IgD-negative memory B cell (primary cell): ENCODE results near the gene MAPRE3. TPM values are rescaled to one million over a fixed set of nuclear protein-coding genes. Genes with fewer than 3 reads are reported as not detected.
A peak's percentile ranks its signal among the peaks of the same experiment; 100 is the strongest.

Experiments
- H3K27ac Mint-ChIP-seq, 3 donors: one replicate each; pipeline ENCODE4 v1.8.0; 2020 to 2022; ENCODE audit warnings: mild to moderate bottlenecking in 3 of 3, mixed read lengths in 3 of 3, moderate library complexity in 1 of 3
- H3K27me3 Mint-ChIP-seq: one replicate; pipeline ENCODE4 v1.8.0; 2021; ENCODE audit warnings: mixed read lengths
- H3K36me3 Mint-ChIP-seq: one replicate; pipeline ENCODE4 v1.8.0; 2020; ENCODE audit warnings: mild to moderate bottlenecking, mixed read lengths
- H3K4me1 Mint-ChIP-seq, 3 donors: one replicate each; pipeline ENCODE4 v1.8.0; 2020 to 2022; ENCODE audit warnings: mixed read lengths in 3 of 3, mild to moderate bottlenecking in 1 of 3
- H3K4me3 Mint-ChIP-seq, 4 donors: one replicate each; pipeline ENCODE4 v1.8.0; 2020 to 2022; ENCODE audit warnings: mild to moderate bottlenecking in 4 of 4, mixed read lengths in 4 of 4, moderate library complexity in 3 of 4
- H3K9me3 Mint-ChIP-seq, 3 donors: one replicate each; pipeline ENCODE4 v1.8.0; 2020 to 2021; ENCODE audit warnings: mixed read lengths in 3 of 3, mild to moderate bottlenecking in 1 of 3
- polyA plus RNA-seq: library from polyadenylated mRNA; unstranded; fragments of 300-500 nt; fragmentation: Illumina TruSeq; gene quantifications from one replicate; pipeline ENCODE4 v1.2.3, GENCODE V29; 2021

MAPRE3 gene
- polyA plus RNA-seq, 1 donor from 2014 or later, result 2.4 TPM

DNA sequence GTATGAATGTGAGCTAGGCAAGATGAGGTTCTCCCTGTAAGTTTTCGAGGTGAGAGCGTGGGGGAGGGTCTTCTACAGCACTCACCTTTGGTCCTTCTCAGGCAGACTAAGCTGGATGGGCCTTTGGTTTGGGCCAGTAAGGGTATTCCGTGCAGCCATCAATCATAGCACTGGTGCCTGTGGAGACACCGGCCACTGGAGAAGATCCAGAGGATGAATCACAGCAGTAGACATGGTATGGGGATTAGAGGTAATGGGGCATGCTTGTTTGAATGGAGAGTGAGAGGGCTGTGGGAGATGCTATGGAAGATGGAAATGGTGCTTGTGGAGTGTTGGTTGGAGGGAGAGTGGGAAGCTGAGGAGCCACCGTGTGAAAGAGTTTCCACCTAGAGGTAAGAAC is 16.1 kb downstream of the MAPRE3 start:
- H3K36me3 Mint-ChIP-seq, result peaks cover 3% of the 10 kb centered on the region
- no peaks in the 10 kb centered on the region for H3K9me3 Mint-ChIP-seq
- H3K4me1 Mint-ChIP-seq, result peaks cover 0 to 2% (median 0%) of the 10 kb centered on the region in 3 donors
- H3K27ac Mint-ChIP-seq, result no peak overlapping the region
- no peaks in the 10 kb centered on the region for H3K27me3 Mint-ChIP-seq
- H3K4me3 Mint-ChIP-seq, result no peak overlapping the region

DNA sequence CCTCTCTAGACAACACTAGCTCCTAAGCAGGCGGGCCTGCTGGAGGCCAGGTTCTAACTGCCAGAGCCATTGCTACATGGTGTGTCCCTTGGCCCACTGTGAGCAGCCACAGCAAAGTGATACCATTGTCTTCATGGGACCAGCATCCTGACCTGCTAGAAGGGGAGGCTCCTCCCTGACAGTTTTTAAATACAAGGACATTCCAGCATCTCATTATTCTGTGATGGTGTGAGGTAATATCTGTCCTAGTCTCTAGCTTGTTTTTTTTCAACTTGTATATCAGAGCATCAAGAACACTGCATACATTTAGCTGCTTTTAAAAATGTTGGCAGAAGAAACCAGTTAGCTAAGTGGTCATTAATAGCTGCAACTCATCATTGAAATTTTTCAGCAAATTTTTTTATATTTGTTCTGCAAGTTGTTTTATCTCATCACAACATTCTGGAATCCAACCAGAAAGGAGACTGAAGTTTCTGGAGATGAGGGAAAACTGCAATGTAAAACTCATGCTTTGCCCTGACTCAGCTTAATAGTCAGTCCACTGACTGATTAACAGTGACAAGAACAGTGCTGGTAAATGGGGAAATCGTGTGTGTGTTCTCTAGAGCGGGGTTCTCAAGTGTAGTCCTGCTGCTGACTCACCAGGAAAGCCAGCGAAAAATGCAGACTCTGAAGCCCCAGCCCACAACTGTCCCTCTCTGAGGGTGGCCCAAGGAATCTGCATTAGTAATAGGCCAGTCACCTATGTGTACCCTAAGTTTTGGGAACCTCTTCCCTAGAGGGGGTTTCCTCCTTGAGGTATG is 17.8 kb downstream of the MAPRE3 start:
- H3K4me1 Mint-ChIP-seq, result no peaks in the 10 kb centered on the region
- no peaks in the 10 kb centered on the region for H3K27me3 Mint-ChIP-seq
- H3K4me3 Mint-ChIP-seq, result no peak overlapping the region
- H3K9me3 Mint-ChIP-seq, result no peaks in the 10 kb centered on the region
- H3K36me3 Mint-ChIP-seq, result peaks cover 3% of the 10 kb centered on the region
- no peak overlapping the region for H3K27ac Mint-ChIP-seq

DNA sequence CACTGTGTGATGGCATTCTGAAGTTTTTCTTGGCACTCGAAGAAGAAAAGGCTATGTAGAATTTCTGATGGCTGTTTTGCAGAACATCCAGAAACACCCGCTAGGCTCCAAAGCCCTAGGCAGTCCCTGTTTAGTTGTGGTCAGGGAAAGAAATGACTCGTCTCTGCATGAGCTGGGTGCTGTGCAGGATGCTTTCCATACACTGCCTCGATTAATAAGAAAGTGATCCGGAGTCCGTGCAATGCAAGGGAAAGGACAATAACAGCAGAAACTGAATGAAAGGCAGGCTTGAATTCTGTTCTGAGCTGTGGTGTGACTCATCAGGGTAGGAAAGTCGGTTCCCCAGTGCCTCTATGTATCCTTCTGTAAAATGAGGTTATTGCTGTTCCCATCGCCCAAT is 18.7 kb downstream of the MAPRE3 start:
- Mint-ChIP-seq H3K36me3 (peaks cover 3% of the 10 kb centered on the region), H3K4me3 (no peak overlapping the region), H3K27me3 (no peaks in the 10 kb centered on the region), H3K4me1 (no peaks in the 10 kb centered on the region), H3K27ac (peak overlapping the region in 1 of 3 donors; percentile 43), H3K9me3 (no peaks in the 10 kb centered on the region)

DNA sequence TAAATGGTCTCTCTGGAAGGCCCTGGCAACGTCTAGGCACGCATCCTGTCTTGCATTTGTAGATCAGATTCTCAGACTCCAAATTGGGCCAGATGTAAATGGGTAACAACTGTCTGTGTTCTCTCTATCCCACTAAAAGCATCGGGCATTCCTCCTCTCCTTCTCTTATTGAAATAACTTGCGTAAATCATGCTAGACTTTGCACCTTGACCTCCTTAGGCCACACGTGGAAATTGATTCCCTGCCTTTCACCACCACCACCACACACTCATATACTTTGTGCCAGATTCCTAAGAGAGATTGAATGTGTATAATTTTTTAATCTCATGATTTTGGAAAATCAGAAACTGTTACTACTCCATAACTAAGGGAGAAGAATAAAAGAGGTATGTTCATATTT is 21.3 kb downstream of the MAPRE3 start:
- Mint-ChIP-seq H3K36me3 (peaks cover 3% of the 10 kb centered on the region), H3K27ac (no peak overlapping the region), H3K4me3 (no peak overlapping the region), H3K9me3 (no peaks in the 10 kb centered on the region), H3K4me1 (no peaks in the 10 kb centered on the region), H3K27me3 (no peaks in the 10 kb centered on the region)

DNA sequence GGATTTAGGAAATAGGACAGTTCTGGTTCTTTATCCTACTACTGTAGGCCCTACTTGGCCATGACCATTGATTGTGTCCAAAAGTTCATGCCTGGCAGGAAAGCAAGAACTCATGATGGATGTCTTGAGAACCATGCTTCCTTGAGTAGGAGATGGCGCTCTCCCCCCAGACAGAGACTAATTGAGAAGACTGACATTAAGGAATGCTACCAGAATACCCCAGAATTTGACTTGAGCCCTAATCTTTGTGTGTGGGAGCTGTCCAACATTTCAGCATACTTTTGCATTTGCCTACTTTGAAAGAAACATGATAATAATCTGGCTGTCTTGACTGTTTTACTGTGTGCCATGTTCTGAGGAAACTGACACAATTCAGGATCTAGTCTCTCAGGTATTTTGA is 23.3 kb downstream of the MAPRE3 start:
- Mint-ChIP-seq H3K4me1 (no peaks in the 10 kb centered on the region), H3K9me3 (no peaks in the 10 kb centered on the region), H3K4me3 (no peak overlapping the region), H3K27me3 (no peaks in the 10 kb centered on the region), H3K27ac (no peak overlapping the region), H3K36me3 (no peaks in the 10 kb centered on the region)

DNA sequence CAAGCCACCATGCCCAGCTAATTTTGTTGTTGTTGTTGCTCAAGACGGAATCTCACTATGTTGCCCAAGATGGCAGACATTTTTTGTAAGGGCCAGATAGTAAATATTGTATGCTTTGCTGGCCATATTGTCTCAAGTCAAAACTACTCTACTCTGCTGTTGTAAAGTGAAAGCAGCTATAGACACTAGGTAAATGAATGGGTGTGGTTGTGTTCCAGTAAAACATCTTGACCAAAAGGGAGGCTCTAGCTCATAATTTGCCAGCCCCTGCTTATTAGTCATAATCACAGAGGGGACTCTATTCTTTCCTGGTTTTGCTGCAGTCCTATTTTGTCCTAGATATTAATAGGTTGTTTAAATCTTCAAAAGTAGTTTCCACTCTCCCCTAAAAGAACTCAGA is 24.5 kb downstream of the MAPRE3 start:
- Mint-ChIP-seq H3K4me3 (no peak overlapping the region), H3K9me3 (no peaks in the 10 kb centered on the region), H3K27ac (no peak overlapping the region), H3K36me3 (no peaks in the 10 kb centered on the region), H3K4me1 (peaks cover 0 to 2% (median 0%) of the 10 kb centered on the region in 3 donors), H3K27me3 (no peaks in the 10 kb centered on the region)

DNA sequence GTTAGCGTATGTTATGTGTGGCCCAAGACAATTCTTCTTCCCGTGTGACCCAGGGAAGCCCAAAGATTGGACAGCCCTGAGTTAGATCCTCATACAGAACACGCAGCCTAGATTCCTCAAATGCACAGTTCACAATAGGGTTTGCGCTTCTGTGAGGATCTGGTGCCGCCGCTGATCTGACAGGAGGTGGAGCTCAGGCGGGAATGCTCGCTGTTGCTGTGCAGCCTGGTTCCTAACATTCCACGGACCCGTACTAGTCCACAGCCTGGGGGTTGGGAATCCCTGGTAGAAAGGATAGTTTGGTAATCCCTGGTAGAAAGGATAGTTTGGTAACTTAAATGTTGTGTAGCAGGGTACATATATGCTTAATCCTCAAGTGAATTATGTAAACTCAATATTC is 27.0 kb downstream of the MAPRE3 start:
- peak overlapping the region in 1 of 3 donors; percentile 17 for H3K27ac Mint-ChIP-seq
- H3K4me1 Mint-ChIP-seq, result peaks cover 0 to 3% (median 1%) of the 10 kb centered on the region in 3 donors

DNA sequence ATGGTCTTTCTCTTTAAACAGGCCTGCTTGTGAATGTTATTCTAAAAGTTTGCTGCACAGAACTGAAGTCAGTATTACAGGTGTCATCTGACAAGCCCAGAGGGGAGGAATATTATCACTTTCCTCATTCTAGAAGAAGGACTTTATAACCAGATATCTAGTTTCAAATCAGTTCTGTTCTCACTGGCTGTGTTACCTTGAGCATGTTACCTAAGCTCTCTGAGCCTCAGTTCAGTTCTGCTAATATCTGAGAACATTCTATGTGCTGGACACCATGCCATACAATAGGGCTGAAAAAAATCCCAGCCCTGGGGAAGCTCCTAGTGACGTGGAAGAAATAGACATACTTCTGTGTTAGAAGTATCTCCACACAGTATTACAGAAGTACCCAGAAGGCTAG is 27.9 kb downstream of the MAPRE3 start:
- H3K9me3 Mint-ChIP-seq, result no peaks in the 10 kb centered on the region
- peaks cover 2% of the 10 kb centered on the region for H3K36me3 Mint-ChIP-seq
- H3K27ac Mint-ChIP-seq, result no peak overlapping the region
- peaks cover 0 to 3% (median 1%) of the 10 kb centered on the region in 3 donors for H3K4me1 Mint-ChIP-seq
- no peaks in the 10 kb centered on the region for H3K27me3 Mint-ChIP-seq
- H3K4me3 Mint-ChIP-seq, result no peak overlapping the region

More for the DNA sequence above, 27.0 kb downstream of the MAPRE3 start:
- Mint-ChIP-seq H3K27me3 (no peaks in the 10 kb centered on the region), H3K9me3 (no peaks in the 10 kb centered on the region), H3K4me3 (no peak overlapping the region), H3K36me3 (peaks cover 2% of the 10 kb centered on the region)

DNA sequence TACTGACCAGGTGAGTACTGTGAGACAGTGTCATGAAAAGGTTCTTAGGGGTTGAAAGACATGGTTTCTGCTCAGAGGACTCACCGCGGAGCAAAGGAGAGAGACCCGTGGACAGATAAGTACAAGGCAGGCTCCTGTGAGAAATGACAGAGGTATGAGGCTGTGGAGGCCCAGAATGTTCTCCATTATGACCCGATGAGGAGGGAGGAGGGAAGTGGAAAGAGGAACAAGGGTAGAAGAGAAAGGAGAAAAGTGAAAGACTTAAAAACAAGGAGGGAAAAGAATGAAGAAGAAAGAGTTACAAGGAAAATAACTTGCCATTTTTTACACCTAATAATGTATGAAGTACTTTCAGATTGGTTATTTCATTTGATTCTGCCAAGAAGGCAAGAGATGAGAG is 29.8 kb downstream of the MAPRE3 start:
- Mint-ChIP-seq H3K36me3 (peaks cover 2% of the 10 kb centered on the region), H3K27ac (no peak overlapping the region), H3K9me3 (no peaks in the 10 kb centered on the region), H3K27me3 (peaks cover 2% of the 10 kb centered on the region), H3K4me1 (peaks cover 0 to 3% (median 1%) of the 10 kb centered on the region in 3 donors), H3K4me3 (no peak overlapping the region)

DNA sequence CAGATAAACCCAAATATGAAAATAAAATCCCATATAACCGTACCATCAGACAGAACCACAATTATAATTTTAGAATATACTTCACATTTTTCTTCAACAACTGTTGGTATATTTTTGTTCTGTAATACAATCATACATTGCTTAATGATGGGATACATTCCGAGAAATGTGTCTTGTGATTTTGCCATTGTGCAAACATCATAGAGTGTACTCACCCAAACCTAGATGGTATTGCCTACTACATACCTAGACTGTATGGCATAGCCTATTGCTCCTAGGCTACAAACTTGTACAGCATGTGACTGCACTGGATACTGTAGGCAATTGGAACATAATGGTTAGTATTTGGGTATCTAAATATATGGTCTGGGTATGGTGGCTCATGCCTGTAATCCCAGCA is 30.6 kb downstream of the MAPRE3 start:
- H3K27me3 Mint-ChIP-seq, result peaks cover 2% of the 10 kb centered on the region
- peaks cover 0 to 3% (median 1%) of the 10 kb centered on the region in 3 donors for H3K4me1 Mint-ChIP-seq
- no peaks in the 10 kb centered on the region for H3K9me3 Mint-ChIP-seq
- H3K36me3 Mint-ChIP-seq, result peaks cover 2% of the 10 kb centered on the region
- H3K27ac Mint-ChIP-seq, result no peak overlapping the region
- H3K4me3 Mint-ChIP-seq, result no peak overlapping the region

DNA sequence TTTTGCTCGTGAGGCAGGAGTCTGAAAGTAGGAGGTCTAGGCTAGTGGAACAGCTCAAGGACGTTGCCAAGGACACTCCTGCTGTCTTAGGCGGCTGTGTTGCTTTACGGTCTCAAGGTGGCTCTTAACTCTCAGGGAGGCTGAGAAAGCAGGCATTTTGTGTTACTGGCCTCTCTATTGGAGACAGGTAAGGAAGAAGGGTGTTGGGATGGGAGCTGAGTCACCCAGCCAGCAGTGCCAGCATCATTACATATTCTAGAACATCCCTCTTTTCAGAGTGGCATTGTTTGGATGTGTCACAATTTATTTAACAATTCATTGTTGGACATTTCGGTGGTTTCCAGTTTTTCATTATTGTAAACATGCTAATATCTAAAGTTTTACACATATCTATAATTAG is 31.5 kb downstream of the MAPRE3 start:
- Mint-ChIP-seq H3K4me3 (no peak overlapping the region), H3K36me3 (peaks cover 5% of the 10 kb centered on the region), H3K27ac (no peak overlapping the region), H3K27me3 (peaks cover 2% of the 10 kb centered on the region), H3K4me1 (peaks cover 0 to 3% (median 1%) of the 10 kb centered on the region in 3 donors), H3K9me3 (no peaks in the 10 kb centered on the region)

DNA sequence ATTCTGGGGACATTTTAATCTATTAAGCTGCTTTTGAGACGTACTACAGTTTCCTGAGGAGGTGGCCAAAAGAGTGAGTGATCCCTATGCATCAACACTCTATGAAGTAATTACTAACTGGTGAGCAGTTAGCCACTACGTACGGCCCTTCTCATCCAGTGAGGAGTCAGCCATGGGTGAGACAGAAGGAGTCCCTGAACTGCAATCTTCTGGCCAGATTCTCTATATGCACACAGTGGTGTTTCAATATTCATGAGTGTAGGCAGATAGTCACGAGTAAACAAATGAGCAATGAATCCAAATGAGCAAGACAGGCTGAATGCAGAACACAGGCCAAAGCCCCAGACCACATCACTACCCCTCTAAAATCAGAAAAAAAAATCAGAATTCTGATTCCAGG is 32.6 kb downstream of the MAPRE3 start:
- peaks cover 5% of the 10 kb centered on the region for H3K36me3 Mint-ChIP-seq
- peaks cover 0 to 3% (median 1%) of the 10 kb centered on the region in 3 donors for H3K4me1 Mint-ChIP-seq

DNA sequence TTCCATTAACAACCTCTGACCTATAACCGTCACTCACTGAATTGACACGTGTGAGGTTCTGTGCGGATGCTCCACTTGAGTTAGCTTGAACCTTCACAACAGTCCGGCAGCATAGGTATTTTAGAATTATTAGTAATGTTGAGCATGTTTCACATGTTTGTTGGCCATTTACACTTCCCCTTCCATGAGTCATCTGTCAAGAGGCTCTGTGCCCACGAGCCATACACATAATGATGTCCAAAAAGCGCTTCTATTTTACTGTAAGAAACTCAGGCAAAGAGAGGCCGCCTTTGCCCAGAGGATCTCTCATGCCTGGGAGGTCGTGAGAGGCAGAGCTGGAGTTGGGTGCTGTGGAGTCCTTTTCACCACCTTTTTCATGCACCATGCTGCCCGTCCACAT is 33.4 kb downstream of the MAPRE3 start:
- peaks cover 0 to 3% (median 1%) of the 10 kb centered on the region in 3 donors for H3K4me1 Mint-ChIP-seq
- H3K4me3 Mint-ChIP-seq, result no peak overlapping the region
- H3K27me3 Mint-ChIP-seq, result peaks cover 2% of the 10 kb centered on the region

More for the DNA sequence above, 32.6 kb downstream of the MAPRE3 start:
- Mint-ChIP-seq H3K27me3 (peaks cover 2% of the 10 kb centered on the region), H3K27ac (peak overlapping the region in 1 of 3 donors; percentile 25), H3K9me3 (no peaks in the 10 kb centered on the region), H3K4me3 (no peak overlapping the region)

DNA sequence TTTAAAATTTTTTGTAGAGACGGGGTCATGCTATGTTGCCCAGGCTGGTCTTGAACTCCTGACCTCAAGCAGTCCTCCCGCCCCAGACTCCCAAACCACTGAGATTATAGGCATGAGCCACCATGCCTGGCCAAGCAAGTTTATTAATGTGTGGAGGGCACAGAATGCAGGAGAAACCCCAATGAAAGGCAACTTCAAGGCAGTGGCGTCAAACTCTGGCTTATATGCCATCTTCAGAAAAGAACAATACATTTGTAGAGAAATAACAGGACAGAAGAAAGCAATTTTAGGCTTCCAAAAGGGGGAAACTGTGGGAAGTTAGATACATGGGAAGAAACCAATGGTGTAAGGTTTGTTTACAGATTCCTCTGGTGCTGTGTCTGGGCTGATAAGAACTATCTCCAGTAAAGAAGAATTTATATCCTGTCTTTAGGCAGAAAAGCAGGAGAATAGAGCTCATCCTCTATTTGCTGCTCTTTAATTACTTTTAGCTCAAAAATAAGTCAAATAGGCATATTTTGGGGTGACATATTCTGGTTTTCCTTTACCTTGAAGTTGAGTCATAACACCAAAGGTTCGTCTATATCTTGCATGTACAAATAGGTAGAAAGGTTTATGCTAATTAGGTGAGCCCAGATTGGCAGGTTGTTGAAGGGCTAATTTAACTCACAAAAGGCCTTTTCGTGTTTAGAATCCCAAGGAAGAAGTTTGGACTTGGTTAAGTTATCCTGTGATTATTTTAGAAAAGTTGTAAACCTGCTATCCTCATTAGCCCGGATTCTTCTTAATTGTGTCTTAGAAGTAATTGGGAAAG is 36.4 kb downstream of the MAPRE3 start:
- peaks cover 2% of the 10 kb centered on the region for H3K27me3 Mint-ChIP-seq
- H3K4me1 Mint-ChIP-seq, result no peaks in the 10 kb centered on the region
- H3K36me3 Mint-ChIP-seq, result peaks cover 5% of the 10 kb centered on the region
- H3K4me3 Mint-ChIP-seq, result no peak overlapping the region
- no peaks in the 10 kb centered on the region for H3K9me3 Mint-ChIP-seq
- peak overlapping the region in 1 of 3 donors; percentile 10 for H3K27ac Mint-ChIP-seq

More for the DNA sequence above, 33.4 kb downstream of the MAPRE3 start:
- Mint-ChIP-seq H3K36me3 (peaks cover 5% of the 10 kb centered on the region), H3K9me3 (no peaks in the 10 kb centered on the region), H3K27ac (no peak overlapping the region)
